ENCODE data around the gene CHRND. TPM values are rescaled to one million over a fixed set of nuclear protein-coding genes. Genes with fewer than 3 reads are reported as not detected.
A peak's percentile ranks its signal among the peaks of the same experiment; 100 is the strongest.

CHRND gene
- total and polyA plus RNA-seq, 2 of the 13 experiments (the other 11 are each of a cell fraction or from before 2014, with no cell fraction given) = 0.18 TPM; not detected in 1

DNA sequence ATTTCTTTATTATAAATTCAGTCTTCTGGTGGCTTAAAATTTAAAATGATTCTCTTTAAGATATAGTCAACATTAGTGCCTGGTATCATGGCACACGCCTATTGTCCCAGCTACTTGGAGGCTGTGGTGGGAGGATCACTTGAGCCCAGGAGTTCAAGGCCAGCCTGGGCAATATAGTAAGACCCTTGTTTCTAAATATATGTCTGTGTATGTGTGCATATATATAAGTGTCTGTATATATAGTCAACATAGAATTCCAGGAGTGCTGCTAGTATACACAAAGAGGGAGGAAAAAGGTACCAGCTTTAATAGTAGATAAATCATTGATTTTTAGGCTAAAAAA, 49.4 kb downstream of the CHRND start:
- no TSS peak for BruUV-seq (replicated peaks)
- H2AFZ ChIP-seq (ENCODE audit: low read length) = no peak overlapping the region
- no peak overlapping the region for H3K9ac ChIP-seq (ENCODE audit: insufficient read depth, low read depth, low read length)
- H3K4me1 ChIP-seq (ENCODE audit: insufficient read depth, low read length) = peaks cover 50% of the 10 kb centered on the region
- POLR2A ChIA-PET = interaction anchor here (1.9 kb wide), 1 partner anchor 25 kb away, joined by 10 read pairs; the partner anchor contains the start of genes EIF4E2 and TIGD1
- H3K79me2 ChIP-seq (ENCODE audit: insufficient read depth, low read length) = no peaks in the 10 kb centered on the region
- intact Hi-C loops (cut with micrococcal nuclease; ENCODE audit: unreplicated experiment) (loop anchor here (1.0 kb wide), 1 partner anchor 25 kb away; the partner anchor contains the start of genes EIF4E2 and TIGD1), in situ Hi-C loops (cut with HindIII; ENCODE audit: extremely low pct_ligation_motif_present, low pct_unique_long_range_greater_than_20kb) (no loop called here)
- peak overlapping the region; percentile 82 for H3K27ac ChIP-seq (ENCODE audit: extremely low read length, insufficient read depth, low read length)
- ATAC-seq = no peak
- H3K4me3 ChIP-seq (replicated peaks in 1 of 3; ENCODE audit: insufficient read depth in 1 of 3, low read depth in 2 of 3, low read length in 3 of 3) = no peak overlapping the region
- no peak for DNase-seq (ENCODE audit: low spot score)
- CTCF ChIA-PET (ENCODE audit: low intra/inter-chr PET ratio, low total read pairs) = no interaction called here
- peak overlapping the region; percentile 63; the same call in 1 of the 2 replicates for H3K4me2 ChIP-seq (ENCODE audit: low read depth, low read length)
- WGBS (ENCODE audit: low lambda C conversion rate) = 68% methylated on average over 1 of the region's 1 CpG
- no peaks in the 10 kb centered on the region for H3K27me3 ChIP-seq (ENCODE audit: control insufficient read depth in 1 of 2, insufficient read depth in 2 of 2, low read length in 2 of 2)
- peaks cover 7 to 29% of the 10 kb centered on the region in 2 experiments for H3K36me3 ChIP-seq (replicated peaks in 1 of 2; ENCODE audit: control insufficient read depth in 1 of 2, insufficient read depth in 2 of 2, low read length in 2 of 2)
- no peak for FAIRE-seq
- no peaks in the 10 kb centered on the region for H3K9me3 ChIP-seq (ENCODE audit: low read length)
- no peaks in the 10 kb centered on the region for H4K20me1 ChIP-seq (ENCODE audit: insufficient read depth, low read length)
- TF ChIP-seq POLR2AphosphoS5 (IDR thresholded peaks at IDR 0.05; ENCODE audit: low read depth, low read length) (no peak), ZSCAN20 (CRISPR knock-in tag; IDR thresholded peaks at IDR 0.05; ENCODE audit: borderline replicate concordance) (no peak), ZNF788 (CRISPR knock-in tag; IDR thresholded peaks at IDR 0.05; ENCODE audit: borderline replicate concordance) (no peak), ZNF121 (CRISPR knock-in tag; IDR thresholded peaks at IDR 0.05) (peak; percentile 95)
- TF ChIP-seq, protein P1, sequence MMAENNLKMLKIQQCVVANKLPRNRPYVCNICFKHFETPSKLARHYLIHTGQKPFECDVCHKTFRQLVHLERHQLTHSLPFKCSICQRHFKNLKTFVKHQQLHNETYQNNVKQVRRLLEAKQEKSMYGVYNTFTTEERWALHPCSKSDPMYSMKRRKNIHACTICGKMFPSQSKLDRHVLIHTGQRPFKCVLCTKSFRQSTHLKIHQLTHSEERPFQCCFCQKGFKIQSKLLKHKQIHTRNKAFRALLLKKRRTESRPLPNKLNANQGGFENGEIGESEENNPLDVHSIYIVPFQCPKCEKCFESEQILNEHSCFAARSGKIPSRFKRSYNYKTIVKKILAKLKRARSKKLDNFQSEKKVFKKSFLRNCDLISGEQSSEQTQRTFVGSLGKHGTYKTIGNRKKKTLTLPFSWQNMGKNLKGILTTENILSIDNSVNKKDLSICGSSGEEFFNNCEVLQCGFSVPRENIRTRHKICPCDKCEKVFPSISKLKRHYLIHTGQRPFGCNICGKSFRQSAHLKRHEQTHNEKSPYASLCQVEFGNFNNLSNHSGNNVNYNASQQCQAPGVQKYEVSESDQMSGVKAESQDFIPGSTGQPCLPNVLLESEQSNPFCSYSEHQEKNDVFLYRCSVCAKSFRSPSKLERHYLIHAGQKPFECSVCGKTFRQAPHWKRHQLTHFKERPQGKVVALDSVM (CRISPR knock-in tag; IDR thresholded peaks at IDR 0.05) = peak; percentile 87
- TF ChIP-seq, protein P2, sequence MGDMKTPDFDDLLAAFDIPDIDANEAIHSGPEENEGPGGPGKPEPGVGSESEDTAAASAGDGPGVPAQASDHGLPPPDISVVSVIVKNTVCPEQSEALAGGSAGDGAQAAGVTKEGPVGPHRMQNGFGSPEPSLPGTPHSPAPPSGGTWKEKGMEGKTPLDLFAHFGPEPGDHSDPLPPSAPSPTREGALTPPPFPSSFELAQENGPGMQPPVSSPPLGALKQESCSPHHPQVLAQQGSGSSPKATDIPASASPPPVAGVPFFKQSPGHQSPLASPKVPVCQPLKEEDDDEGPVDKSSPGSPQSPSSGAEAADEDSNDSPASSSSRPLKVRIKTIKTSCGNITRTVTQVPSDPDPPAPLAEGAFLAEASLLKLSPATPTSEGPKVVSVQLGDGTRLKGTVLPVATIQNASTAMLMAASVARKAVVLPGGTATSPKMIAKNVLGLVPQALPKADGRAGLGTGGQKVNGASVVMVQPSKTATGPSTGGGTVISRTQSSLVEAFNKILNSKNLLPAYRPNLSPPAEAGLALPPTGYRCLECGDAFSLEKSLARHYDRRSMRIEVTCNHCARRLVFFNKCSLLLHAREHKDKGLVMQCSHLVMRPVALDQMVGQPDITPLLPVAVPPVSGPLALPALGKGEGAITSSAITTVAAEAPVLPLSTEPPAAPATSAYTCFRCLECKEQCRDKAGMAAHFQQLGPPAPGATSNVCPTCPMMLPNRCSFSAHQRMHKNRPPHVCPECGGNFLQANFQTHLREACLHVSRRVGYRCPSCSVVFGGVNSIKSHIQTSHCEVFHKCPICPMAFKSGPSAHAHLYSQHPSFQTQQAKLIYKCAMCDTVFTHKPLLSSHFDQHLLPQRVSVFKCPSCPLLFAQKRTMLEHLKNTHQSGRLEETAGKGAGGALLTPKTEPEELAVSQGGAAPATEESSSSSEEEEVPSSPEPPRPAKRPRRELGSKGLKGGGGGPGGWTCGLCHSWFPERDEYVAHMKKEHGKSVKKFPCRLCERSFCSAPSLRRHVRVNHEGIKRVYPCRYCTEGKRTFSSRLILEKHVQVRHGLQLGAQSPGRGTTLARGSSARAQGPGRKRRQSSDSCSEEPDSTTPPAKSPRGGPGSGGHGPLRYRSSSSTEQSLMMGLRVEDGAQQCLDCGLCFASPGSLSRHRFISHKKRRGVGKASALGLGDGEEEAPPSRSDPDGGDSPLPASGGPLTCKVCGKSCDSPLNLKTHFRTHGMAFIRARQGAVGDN (CRISPR knock-in tag; IDR thresholded peaks at IDR 0.05) = no peak
